A549 (cell line): Measurements from ENCODE around the gene DIP2C. TPM values are rescaled to one million over a fixed set of nuclear protein-coding genes. Genes with fewer than 3 reads are reported as not detected.
A peak's percentile ranks its signal among the peaks of the same experiment; 100 is the strongest.
"Not testable (repeated sequence)": the region's sequence is repeated elsewhere in the genome, so short reads cannot be mapped to it uniquely, and the experiment has no call there.

Experiments
- ATAC-seq, 2 experiments: fragments of 200-7000 bp in 1 of 2; fragments of >200 bp in 1 of 2; cut with Nextera tagmentation in 1 of 2; cut with Tn5 transposase in 1 of 2; 3 replicates each; pipeline versions ENCODE4 v1.8.0 to v1.9.1; 2018 to 2020; ENCODE audit warnings: mild to moderate bottlenecking in 1 of 2, moderate library complexity in 1 of 2
- CTCF ChIA-PET: fragments of 300-600 bp; sonication (Branson Sonifier 250); formaldehyde crosslinking; extraction: SDS; loops from one replicate; lab custom pipeline; 2021; ENCODE audit warnings: antibody characterized with exemption, inconsistent platforms; lab: Yijun Ruan, JAX
- POLR2A ChIA-PET: fragments of 350-600 bp; formaldehyde crosslinking; extraction: SDS; loops from one replicate; lab custom pipeline; 2021; ENCODE audit warnings: antibody characterized with exemption, inconsistent platforms; lab: Yijun Ruan, JAX
- DNase-seq, 2 experiments: peaks; one replicate each; pipeline versions ENCODE4 v3.0.0 to v3.0.0-alpha.2; 2011 to 2016; ENCODE audit warnings: low read depth in 1 of 2, low spot score in 1 of 2
- FAIRE-seq: peaks from 2 replicates; lab custom pipeline; 2011; peaks lifted over from hg19 to GRCh38; lab: Jason Lieb, UNC
- H3K27ac ChIP-seq, 2 experiments: fragments of >200 bp; sonication (Bioruptor Twin); formaldehyde crosslinking; 3 replicates each; pipeline ENCODE4 v1.5.1; 2016 to 2017
- H3K4me1 ChIP-seq: fragments of >200 bp; sonication (Bioruptor Twin); formaldehyde crosslinking; 3 replicates; pipeline ENCODE4 v1.6.1; 2016
- H3K4me2 ChIP-seq: fragments of >200 bp; sonication (Bioruptor Twin); formaldehyde crosslinking; 3 replicates; pipeline ENCODE4 v1.6.1; 2016
- H3K4me3 ChIP-seq: fragments of >200 bp; sonication (Bioruptor Twin); formaldehyde crosslinking; 3 replicates; pipeline ENCODE4 v1.5.1; 2016
- H3K9me3 ChIP-seq: fragments of >200 bp; sonication (Bioruptor Twin); formaldehyde crosslinking; 3 replicates; pipeline ENCODE4 v1.6.1; 2016
- CBX2 ChIP-seq: fragments of 200-600 bp; sonication (generic); IDR thresholded peaks from 2 replicates; pipeline ENCODE4 v1.6.1; 2016; ENCODE audit warnings: low read depth, mild to moderate bottlenecking, borderline replicate concordance
- CBX8 ChIP-seq: fragments of 200-600 bp; sonication (generic); IDR thresholded peaks from 2 replicates; pipeline ENCODE4 v1.6.1; 2016
- CEBPB ChIP-seq, 2 experiments: fragments of >200 bp in 1 of 2; sonication (Bioruptor Twin) in 1 of 2; formaldehyde crosslinking in 1 of 2; IDR thresholded peaks; 2 replicates each; pipeline ENCODE4 v1.6.1; 2012 to 2016
- CHD2 ChIP-seq: fragments of 150-350 bp; IDR thresholded peaks from 2 replicates; pipeline ENCODE4 v1.6.1; 2014; ENCODE audit warnings: low read length; ENCODE audit not compliant: partially characterized antibody
- CHD4 ChIP-seq: fragments of 200-600 bp; sonication (generic); IDR thresholded peaks from 2 replicates; pipeline ENCODE4 v1.6.1; 2016; ENCODE audit warnings: antibody characterized with exemption, mild to moderate bottlenecking, borderline replicate concordance
- EHF ChIP-seq: fragments of 250-450 bp; sonication (Bioruptor Pico); IDR thresholded peaks from 2 replicates; pipeline ENCODE4 v1.5.0; 2020; ENCODE audit warnings: mild to moderate bottlenecking
- EP300 ChIP-seq, 2 experiments: fragments of >200 bp; sonication (Bioruptor Twin); formaldehyde crosslinking; IDR thresholded peaks; 2 replicates in 1 of 2; 3 replicates in 1 of 2; pipeline ENCODE4 v1.6.1; 2016 to 2017
- FOSL2 ChIP-seq, 2 experiments: fragments of 450-650 bp in 1 of 2; fragments of >200 bp in 1 of 2; sonication (Bioruptor Twin) in 1 of 2; formaldehyde crosslinking; IDR thresholded peaks; 2 replicates each; pipeline versions ENCODE4 v1.5.0 to v1.6.1; 2016 to 2020; ENCODE audit warnings: mild to moderate bottlenecking in 1 of 2, moderate library complexity in 1 of 2
- HES2 ChIP-seq: fragments of >200 bp; sonication (Bioruptor Twin); formaldehyde crosslinking; IDR thresholded peaks from 2 replicates; pipeline ENCODE4 v1.6.1; 2016
- JUN ChIP-seq, 2 experiments: fragments of >200 bp; sonication (Bioruptor Twin); formaldehyde crosslinking; IDR thresholded peaks; 2 replicates in 1 of 2; 3 replicates in 1 of 2; pipeline ENCODE4 v1.6.1; 2016 to 2017
- JUNB ChIP-seq: fragments of >200 bp; sonication (Bioruptor Twin); formaldehyde crosslinking; IDR thresholded peaks from 2 replicates; pipeline ENCODE4 v1.6.1; 2016
- KDM1A ChIP-seq: fragments of 200-600 bp; sonication (generic); IDR thresholded peaks from 2 replicates; pipeline ENCODE4 v1.6.1; 2016; ENCODE audit warnings: low read depth, mild to moderate bottlenecking
- MAFK ChIP-seq: fragments of 450-650 bp; IDR thresholded peaks from 2 replicates; pipeline ENCODE4 v1.6.1; 2014; ENCODE audit not compliant: partially characterized antibody
- MAZ ChIP-seq: fragments of 150-350 bp; IDR thresholded peaks from 2 replicates; pipeline ENCODE4 v1.6.1; 2014; ENCODE audit warnings: antibody characterized with exemption, low read depth, low read length, borderline replicate concordance
- NR3C1 ChIP-seq: fragments of >200 bp; sonication (Bioruptor Twin); formaldehyde crosslinking; IDR thresholded peaks from 3 replicates; pipeline ENCODE4 v1.6.1; 2017
- RCOR1 ChIP-seq: fragments of 150-350 bp; IDR thresholded peaks from 2 replicates; pipeline ENCODE4 v1.6.1; 2014; ENCODE audit warnings: antibody characterized with exemption, low read length, low read depth
- SMC3 ChIP-seq: fragments of >200 bp; sonication (Bioruptor Twin); formaldehyde crosslinking; IDR thresholded peaks from 3 replicates; pipeline ENCODE4 v1.6.1; 2018; ENCODE audit warnings: inconsistent platforms
- SREBF2 ChIP-seq: fragments of 450-650 bp; IDR thresholded peaks from 2 replicates; pipeline ENCODE4 v1.6.1; 2014; ENCODE audit warnings: mild to moderate bottlenecking, moderate library complexity
- USF2 ChIP-seq: fragments of 450-650 bp; IDR thresholded peaks from 2 replicates; pipeline ENCODE4 v1.6.1; 2014; ENCODE audit warnings: antibody characterized with exemption
- ZC3H11A ChIP-seq: fragments of 450-650 bp; IDR thresholded peaks from 2 replicates; pipeline ENCODE4 v1.6.1; 2014; ENCODE audit warnings: antibody characterized with exemption, mild to moderate bottlenecking
- ZNF302 ChIP-seq: fragments of 250-450 bp; sonication (Bioruptor Pico); IDR thresholded peaks from 2 replicates; pipeline ENCODE4 v1.9.0; 2021; ENCODE audit warnings: inconsistent platforms, mild to moderate bottlenecking, moderate library complexity
- WGBS: methylation state at CpG from one replicate; pipeline ENCODE4 v1.1.6; 2017; ENCODE audit errors: missing lambda C conversion rate; 5-methylcytosine and 5-hydroxymethylcytosine counted together
- polyA plus RNA-seq, 4 experiments: library from polyadenylated mRNA; depleted of rRNA in 3 of 4; stranded (reverse); fragments of >200 nt; fragmentation: RNase III in 1 of 4; extraction: RNeasy Plus Mini Kit Qiagen cat#74134 plus additional on column Dnase treatment in 1 of 4; gene quantifications; 2 replicates in 3 of 4; 3 replicates in 1 of 4; pipeline ENCODE4 v1.2.3, GENCODE V29; 2011 to 2017
- TF ChIP-seq, protein P1 (sequence below): IDR thresholded peaks from 2 replicates; pipeline ENCODE4 v1.6.1; 2012
- TF ChIP-seq, protein P2 (sequence below): fragments of 150-350 bp; IDR thresholded peaks from 2 replicates; pipeline ENCODE4 v1.6.1; 2014; ENCODE audit warnings: low read depth, mild to moderate bottlenecking, low read length
- TF ChIP-seq, protein P3 (sequence below): fragments of >200 bp; sonication (Bioruptor Twin); formaldehyde crosslinking; IDR thresholded peaks from 3 replicates; pipeline ENCODE4 v1.5.1; 2016

The DIP2C gene
- polyA plus RNA-seq, 2 of the 4 experiments (the other 2 are of a cell fraction), result 3.7 to 5.0 TPM

DNA sequence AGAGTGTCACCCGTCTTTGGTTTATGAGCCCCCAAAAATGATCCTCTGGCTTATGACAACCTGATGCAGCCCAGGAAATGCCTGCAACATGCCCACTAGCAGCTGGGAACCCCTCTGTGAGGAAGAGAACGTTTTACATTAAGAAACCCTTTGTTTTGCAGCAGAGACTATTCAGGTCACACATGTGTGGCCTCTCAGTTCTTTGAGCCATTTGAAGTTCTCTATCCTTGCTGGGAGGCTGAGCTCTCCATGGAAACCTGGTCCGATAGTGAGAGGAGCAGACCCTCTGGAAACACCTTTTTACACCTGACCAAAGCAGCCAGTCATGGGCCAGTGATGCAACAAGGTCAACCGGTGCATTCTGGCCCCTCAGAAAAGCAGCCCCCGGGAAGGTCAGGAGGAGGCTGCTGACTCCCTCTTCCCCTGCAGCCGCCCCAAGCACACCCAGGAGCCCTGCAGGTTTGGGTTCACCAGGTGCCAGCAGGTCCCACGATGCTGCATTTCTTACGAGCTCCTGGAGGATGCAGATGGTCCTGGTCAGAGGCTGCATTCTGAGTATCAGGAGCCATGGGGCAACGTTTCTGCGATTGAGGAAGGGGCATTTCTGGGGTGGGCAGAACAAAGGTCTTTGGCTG lies 419.9 kb downstream of the DIP2C start:
- Histone ChIP-seq H3K4me1 (peaks cover 10% of the 10 kb centered on the region), H3K4me3 (no peak overlapping the region), H3K4me2 (no peak overlapping the region), H3K9me3 (no peaks in the 10 kb centered on the region), H3K27ac (no peak overlapping the region; a peak in 1 of 6 replicates)
- FAIRE-seq (no peak), ATAC-seq (no peak), DNase-seq (no peak)
- WGBS, result 71% methylated on average over 9 of the region's 10 CpGs
- TF ChIP-seq EP300 (IDR thresholded peaks at IDR 0.05) (no peak), ZNF302 (CRISPR knock-in tag) (no peak), ZC3H11A (no peak)
- ChIA-PET CTCF (interaction anchor here (1.2 to 2.1 kb wide), 2 partner anchors 9 to 21 kb away, joined by 4 to 5 read pairs; no protein-coding TSS in a partner anchor), POLR2A (no interaction called here)

- peak overlapping the region; percentile 42; the same call in 2 of the 3 replicates for H3K4me2 ChIP-seq
- TF ChIP-seq SMC3, result no peak
- no peak for TF ChIP-seq FOSL2 (IDR thresholded peaks at IDR 0.05)
- TF ChIP-seq FOSL2 (CRISPR knock-in tag; IDR thresholded peaks at IDR 0.05), result no peak
- no peak for TF ChIP-seq MAZ
- no peak for TF ChIP-seq EP300 (IDR thresholded peaks at IDR 0.05)
- no peak for TF ChIP-seq KDM1A
- no peak for TF ChIP-seq USF2
- TF ChIP-seq NR3C1, result no peak
- TF ChIP-seq, protein P1, sequence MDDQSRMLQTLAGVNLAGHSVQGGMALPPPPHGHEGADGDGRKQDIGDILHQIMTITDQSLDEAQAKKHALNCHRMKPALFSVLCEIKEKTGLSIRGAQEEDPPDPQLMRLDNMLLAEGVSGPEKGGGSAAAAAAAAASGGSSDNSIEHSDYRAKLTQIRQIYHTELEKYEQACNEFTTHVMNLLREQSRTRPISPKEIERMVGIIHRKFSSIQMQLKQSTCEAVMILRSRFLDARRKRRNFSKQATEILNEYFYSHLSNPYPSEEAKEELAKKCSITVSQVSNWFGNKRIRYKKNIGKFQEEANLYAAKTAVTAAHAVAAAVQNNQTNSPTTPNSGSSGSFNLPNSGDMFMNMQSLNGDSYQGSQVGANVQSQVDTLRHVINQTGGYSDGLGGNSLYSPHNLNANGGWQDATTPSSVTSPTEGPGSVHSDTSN, result no peak
- no peak for TF ChIP-seq CHD2
- TF ChIP-seq, protein P2, sequence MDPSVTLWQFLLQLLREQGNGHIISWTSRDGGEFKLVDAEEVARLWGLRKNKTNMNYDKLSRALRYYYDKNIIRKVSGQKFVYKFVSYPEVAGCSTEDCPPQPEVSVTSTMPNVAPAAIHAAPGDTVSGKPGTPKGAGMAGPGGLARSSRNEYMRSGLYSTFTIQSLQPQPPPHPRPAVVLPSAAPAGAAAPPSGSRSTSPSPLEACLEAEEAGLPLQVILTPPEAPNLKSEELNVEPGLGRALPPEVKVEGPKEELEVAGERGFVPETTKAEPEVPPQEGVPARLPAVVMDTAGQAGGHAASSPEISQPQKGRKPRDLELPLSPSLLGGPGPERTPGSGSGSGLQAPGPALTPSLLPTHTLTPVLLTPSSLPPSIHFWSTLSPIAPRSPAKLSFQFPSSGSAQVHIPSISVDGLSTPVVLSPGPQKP, result no peak
- ChIA-PET CTCF (interaction anchor here (1.8 kb wide), 1 partner anchor 10 kb away, joined by 5 read pairs; no protein-coding TSS in a partner anchor), POLR2A (no interaction called here)
- peaks cover 16% of the 10 kb centered on the region for H3K4me1 ChIP-seq
- ATAC-seq, result no peak
- no peaks in the 10 kb centered on the region for H3K9me3 ChIP-seq
- no peak overlapping the region for H3K4me3 ChIP-seq
- H3K27ac ChIP-seq, result peak overlapping the region in 1 of 2 experiments; percentile 43; a peak in 1 of 6 replicates
- DNase-seq, result no peak
- 88% methylated on average over 11 of the region's 11 CpGs for WGBS
- FAIRE-seq, result no peak
These were observed 421.8 kb downstream of the DIP2C start for GRCh38 chr10:267705-268104.

- POLR2A ChIA-PET, result no interaction called here
- no peak for FAIRE-seq
These were observed 422.5 kb downstream of the DIP2C start for GRCh38 chr10:266974-267425.

DNA sequence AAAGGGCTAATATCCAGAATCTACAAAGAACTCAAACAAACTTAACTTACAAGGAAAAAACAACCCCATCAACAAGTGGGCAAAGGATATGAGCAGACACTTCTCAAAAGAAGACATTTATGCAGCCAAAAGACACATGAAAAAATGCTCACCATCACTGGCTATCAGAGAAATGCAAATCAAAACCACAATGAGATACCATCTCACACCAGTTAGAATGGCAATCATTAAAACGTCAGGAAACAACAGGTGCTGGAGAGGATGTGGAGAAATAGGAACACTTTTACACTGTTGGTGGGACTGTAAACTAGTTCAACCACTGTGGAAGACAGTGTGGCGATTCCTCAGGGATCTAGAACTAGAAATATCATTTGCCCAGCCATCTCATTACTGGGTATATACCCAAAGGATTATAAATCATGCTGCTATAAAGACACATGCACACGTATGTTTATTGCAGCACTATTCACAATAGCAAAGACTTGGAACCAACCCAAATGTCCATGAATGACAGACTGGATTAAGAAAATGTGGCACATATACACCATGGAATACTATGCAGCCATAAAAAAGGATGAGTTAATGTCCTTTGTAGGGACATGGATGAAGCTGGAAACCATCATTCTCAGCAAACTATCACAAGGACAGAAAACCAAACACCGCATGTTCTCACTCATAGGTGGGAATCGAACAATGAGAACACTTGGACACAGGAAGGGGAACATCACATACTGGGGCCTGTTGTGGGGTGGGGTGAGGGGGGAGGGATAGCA lies 423.5 kb downstream of the DIP2C start:
- H3K4me2 ChIP-seq, CTCF ChIA-PET, ATAC-seq, FAIRE-seq, H3K9me3 ChIP-seq, H3K4me3 ChIP-seq, POLR2A ChIA-PET, H3K27ac ChIP-seq, DNase-seq: not testable (repeated sequence)
- 80% methylated on average over 5 of the region's 5 CpGs for WGBS
- peaks cover 16% of the 10 kb centered on the region for H3K4me1 ChIP-seq

More at GRCh38 chr10:266974-267425, 422.5 kb downstream of the DIP2C start:
- peak overlapping the region; percentile 42 for H3K4me2 ChIP-seq
- TF ChIP-seq FOSL2 (IDR thresholded peaks at IDR 0.05) (0 out of 2 replicates have a peak, but pooled peaks have one; percentile 29), FOSL2 (CRISPR knock-in tag; IDR thresholded peaks at IDR 0.05) (peak; percentile 92), RCOR1 (no peak), JUNB (0 out of 2 replicates have a peak, but pooled peaks have one; percentile 17), CBX8 (no peak), SREBF2 (no peak), MAFK (peak; percentile 74), JUN (IDR thresholded peaks at IDR 0.05) (no peak), CBX2 (no peak), EHF (CRISPR knock-in tag) (no peak), CHD4 (no peak), CEBPB (IDR thresholded peaks at IDR 0.05) (peak; percentile 58 to 59), HES2 (0 out of 2 replicates have a peak, but pooled peaks have one; percentile 27)
- TF ChIP-seq, protein P3, sequence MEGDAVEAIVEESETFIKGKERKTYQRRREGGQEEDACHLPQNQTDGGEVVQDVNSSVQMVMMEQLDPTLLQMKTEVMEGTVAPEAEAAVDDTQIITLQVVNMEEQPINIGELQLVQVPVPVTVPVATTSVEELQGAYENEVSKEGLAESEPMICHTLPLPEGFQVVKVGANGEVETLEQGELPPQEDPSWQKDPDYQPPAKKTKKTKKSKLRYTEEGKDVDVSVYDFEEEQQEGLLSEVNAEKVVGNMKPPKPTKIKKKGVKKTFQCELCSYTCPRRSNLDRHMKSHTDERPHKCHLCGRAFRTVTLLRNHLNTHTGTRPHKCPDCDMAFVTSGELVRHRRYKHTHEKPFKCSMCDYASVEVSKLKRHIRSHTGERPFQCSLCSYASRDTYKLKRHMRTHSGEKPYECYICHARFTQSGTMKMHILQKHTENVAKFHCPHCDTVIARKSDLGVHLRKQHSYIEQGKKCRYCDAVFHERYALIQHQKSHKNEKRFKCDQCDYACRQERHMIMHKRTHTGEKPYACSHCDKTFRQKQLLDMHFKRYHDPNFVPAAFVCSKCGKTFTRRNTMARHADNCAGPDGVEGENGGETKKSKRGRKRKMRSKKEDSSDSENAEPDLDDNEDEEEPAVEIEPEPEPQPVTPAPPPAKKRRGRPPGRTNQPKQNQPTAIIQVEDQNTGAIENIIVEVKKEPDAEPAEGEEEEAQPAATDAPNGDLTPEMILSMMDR, result no peak
- TF ChIP-seq, all 56 proteins: peak for 5
- peaks cover 16% of the 10 kb centered on the region for H3K4me1 ChIP-seq
- CTCF ChIA-PET, result interaction anchor here (1.8 kb wide), 1 partner anchor 9 kb away, joined by 5 read pairs; no protein-coding TSS in a partner anchor
- no peak overlapping the region for H3K4me3 ChIP-seq
- DNase-seq (peak in 1 of 2 experiments; percentile 34), ATAC-seq (peak in 1 of 2 experiments; percentile 48; a peak in 3 of 6 replicates)
- WGBS, result 38% methylated on average over 8 of the region's 8 CpGs
- H3K27ac ChIP-seq, result peak overlapping the region in 1 of 2 experiments; percentile 33; a peak in 1 of 6 replicates
- H3K9me3 ChIP-seq, result no peaks in the 10 kb centered on the region
